ENCODE results near the gene TMEM161A. TPM values are rescaled to one million over a fixed set of nuclear protein-coding genes. Genes with fewer than 3 reads are reported as not detected.
"Not testable (repeated sequence)": the region's sequence is repeated elsewhere in the genome, so short reads cannot be mapped to it uniquely, and the experiment has no call there.

TMEM161A gene
- total RNA-seq, 4 donors from 2014 or later = 23.4 to 31.8 (median 27.9) TPM

DNA sequence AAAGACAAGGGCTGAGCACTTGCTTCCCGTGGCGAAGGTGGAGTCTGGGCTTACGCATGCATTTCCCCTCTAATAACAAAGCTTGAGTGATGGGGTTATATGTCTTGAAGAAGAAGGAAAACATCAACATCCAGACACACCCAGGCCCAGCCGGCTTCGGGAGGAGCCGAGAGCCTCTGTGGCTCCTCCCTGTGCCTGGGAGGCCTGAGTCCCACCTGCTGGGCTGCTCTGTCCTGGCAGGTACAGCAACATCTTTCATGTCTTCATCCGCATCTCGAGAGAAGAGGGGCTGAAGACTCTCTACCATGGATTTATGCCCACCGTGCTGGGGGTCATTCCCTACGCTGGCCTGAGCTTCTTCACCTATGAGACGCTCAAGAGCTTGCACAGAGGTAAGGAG, 30.6 kb downstream of the TMEM161A start:
- TF ChIP-seq POLR2A (IDR thresholded peaks at IDR 0.05) = no peak
- TF ChIP-seq, protein P1, sequence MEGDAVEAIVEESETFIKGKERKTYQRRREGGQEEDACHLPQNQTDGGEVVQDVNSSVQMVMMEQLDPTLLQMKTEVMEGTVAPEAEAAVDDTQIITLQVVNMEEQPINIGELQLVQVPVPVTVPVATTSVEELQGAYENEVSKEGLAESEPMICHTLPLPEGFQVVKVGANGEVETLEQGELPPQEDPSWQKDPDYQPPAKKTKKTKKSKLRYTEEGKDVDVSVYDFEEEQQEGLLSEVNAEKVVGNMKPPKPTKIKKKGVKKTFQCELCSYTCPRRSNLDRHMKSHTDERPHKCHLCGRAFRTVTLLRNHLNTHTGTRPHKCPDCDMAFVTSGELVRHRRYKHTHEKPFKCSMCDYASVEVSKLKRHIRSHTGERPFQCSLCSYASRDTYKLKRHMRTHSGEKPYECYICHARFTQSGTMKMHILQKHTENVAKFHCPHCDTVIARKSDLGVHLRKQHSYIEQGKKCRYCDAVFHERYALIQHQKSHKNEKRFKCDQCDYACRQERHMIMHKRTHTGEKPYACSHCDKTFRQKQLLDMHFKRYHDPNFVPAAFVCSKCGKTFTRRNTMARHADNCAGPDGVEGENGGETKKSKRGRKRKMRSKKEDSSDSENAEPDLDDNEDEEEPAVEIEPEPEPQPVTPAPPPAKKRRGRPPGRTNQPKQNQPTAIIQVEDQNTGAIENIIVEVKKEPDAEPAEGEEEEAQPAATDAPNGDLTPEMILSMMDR (IDR thresholded peaks at IDR 0.05) = no peak
- no peak for TF ChIP-seq POLR2AphosphoS5 (IDR thresholded peaks at IDR 0.05)
- TF ChIP-seq EP300 (IDR thresholded peaks at IDR 0.05) = no peak
- H3K27me3 ChIP-seq = no peaks in the 10 kb centered on the region
- no peaks in the 10 kb centered on the region for H3K36me3 ChIP-seq
- peaks cover 18% of the 10 kb centered on the region for H3K4me1 ChIP-seq
- H3K27ac ChIP-seq = no peak overlapping the region
- 79% methylated on average over 11 of the region's 11 CpGs for WGBS
- no peak for DNase-seq (ENCODE audit: low spot score in 2 of 2)
- no peak overlapping the region for H3K4me3 ChIP-seq
- H3K9me3 ChIP-seq = no peaks in the 10 kb centered on the region

DNA sequence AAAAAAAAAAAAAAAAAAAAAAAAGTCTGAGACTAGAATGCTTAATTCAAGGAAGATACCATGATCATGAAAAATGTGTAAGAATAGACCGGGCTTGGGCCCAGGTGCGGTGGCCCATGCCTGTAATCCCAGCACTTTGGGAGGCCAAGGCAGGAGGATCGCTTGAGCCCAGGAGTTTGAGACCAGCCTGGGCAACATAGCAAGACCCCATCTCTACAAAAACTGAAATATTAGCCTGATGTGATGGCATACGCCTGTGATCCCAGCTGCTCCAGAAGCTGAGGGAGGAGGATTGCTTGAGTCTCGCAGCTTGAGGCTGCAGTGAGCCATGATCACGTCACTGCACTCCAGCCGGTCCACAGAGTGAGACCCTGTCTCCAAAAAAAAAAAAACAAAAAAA, 31.3 kb downstream of the TMEM161A start:
- not testable (repeated sequence) for H3K27me3 ChIP-seq; H3K36me3 ChIP-seq; H3K27ac ChIP-seq; H3K9me3 ChIP-seq; H3K4me3 ChIP-seq; DNase-seq (ENCODE audit: low spot score in 2 of 2)
- H3K4me1 ChIP-seq = peaks cover 18% of the 10 kb centered on the region
- 93% methylated on average over 7 of the region's 7 CpGs for WGBS

DNA sequence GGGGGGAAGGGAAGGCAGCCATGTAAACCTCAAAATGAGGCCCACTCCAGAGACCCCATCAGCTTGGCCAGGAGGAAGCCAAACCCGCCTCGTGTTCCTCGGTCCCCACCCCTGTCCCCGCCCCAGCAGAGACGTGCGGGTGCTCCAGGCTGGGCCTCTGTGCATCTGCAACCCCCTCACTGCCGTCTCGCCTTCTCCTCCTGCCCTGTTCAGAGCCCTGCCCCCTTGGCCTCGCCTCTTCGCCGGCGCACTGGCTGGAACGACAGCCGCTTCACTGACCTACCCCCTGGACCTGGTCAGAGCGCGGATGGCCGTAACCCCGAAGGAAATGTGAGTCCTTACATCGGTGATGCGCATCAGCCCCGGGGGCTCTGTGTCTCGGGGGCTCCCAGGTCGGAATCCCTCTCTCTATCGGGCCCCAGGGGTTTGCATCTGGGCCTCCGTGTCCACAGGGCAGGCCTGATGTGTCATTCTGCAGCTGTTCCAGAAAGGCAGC, 32.2 kb downstream of the TMEM161A start:
- H3K27ac ChIP-seq = no peak overlapping the region
- peaks cover 6% of the 10 kb centered on the region for H3K36me3 ChIP-seq
- no peaks in the 10 kb centered on the region for H3K27me3 ChIP-seq
- H3K9me3 ChIP-seq = no peaks in the 10 kb centered on the region
- WGBS = 56% methylated on average over 24 of the region's 25 CpGs
- H3K4me3 ChIP-seq = peak overlapping the region; percentile 34
- H3K4me1 ChIP-seq = peaks cover 18% of the 10 kb centered on the region
- no peak for DNase-seq (ENCODE audit: low spot score in 2 of 2)
- no peak for TF ChIP-seq EP300 (IDR thresholded peaks at IDR 0.05)
- TF ChIP-seq POLR2AphosphoS5 (IDR thresholded peaks at IDR 0.05) = no peak
- TF ChIP-seq POLR2A (IDR thresholded peaks at IDR 0.05) = no peak
- TF ChIP-seq, protein P1 (IDR thresholded peaks at IDR 0.05) = no peak

DNA sequence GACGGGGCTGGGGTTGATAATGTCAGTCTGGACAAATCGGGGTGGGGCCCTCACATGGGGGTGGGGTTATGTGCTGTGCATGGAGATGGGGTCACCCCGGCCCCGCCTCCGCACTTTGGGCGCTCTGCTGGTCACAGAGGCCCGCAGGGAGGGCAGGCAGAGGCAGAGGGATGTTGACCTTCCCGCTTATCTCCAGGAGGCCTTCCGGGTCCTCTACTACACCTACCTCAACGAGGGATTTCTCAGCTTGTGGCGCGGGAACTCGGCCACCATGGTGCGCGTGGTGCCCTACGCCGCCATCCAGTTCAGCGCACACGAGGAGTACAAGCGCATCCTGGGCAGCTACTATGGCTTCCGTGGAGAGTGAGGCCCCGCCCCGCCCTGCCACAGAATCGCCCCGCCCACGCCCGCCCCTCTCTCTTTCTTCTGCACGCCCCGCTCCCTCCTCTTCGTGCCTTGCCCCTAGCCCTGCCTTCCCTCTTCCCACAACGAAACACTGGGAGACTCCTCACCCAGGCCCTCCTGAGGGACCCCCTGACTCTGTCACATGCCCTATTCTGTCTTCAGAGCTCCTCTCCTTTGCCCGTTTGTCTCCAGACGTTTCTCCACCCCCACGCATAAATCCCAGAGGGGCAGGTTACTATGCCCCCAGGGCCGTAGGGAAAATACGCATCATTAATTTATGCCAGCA, 32.8 kb downstream of the TMEM161A start:
- TF ChIP-seq POLR2A (IDR thresholded peaks at IDR 0.05) = no peak
- no peak for DNase-seq (ENCODE audit: low spot score in 2 of 2)
- no peak overlapping the region for H3K27ac ChIP-seq
- H3K9me3 ChIP-seq = no peaks in the 10 kb centered on the region
- H3K36me3 ChIP-seq = peaks cover 9% of the 10 kb centered on the region
- H3K27me3 ChIP-seq = no peaks in the 10 kb centered on the region
- WGBS = 23% methylated on average over 16 of the region's 36 CpGs
- peak overlapping the region; percentile 34 for H3K4me3 ChIP-seq
- H3K4me1 ChIP-seq = peaks cover 17% of the 10 kb centered on the region

DNA sequence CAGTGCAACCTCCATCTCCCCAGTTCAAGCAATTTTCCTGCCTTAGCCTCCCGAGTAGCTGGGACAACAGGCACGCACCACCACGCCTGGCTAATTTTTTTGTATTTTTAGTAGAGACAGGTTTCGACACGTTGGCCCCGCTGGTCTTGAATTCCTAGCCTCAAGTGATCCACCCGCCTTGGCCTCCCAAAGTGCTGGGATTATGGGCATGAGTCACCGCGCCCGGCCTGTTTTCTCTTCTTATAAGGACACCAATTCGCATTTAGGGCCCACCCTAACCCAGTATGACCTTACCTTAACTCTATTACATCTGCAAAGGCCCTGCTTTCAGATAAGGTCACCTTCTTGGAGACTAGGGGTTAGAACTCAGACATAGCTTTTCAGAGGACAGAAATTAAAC, 35.1 kb downstream of the TMEM161A start:
- no peaks in the 10 kb centered on the region for H3K9me3 ChIP-seq
- WGBS = 74% methylated on average over 11 of the region's 11 CpGs
- no peak for DNase-seq (ENCODE audit: low spot score in 2 of 2)
- TF ChIP-seq POLR2AphosphoS5 (IDR thresholded peaks at IDR 0.05) = no peak
- TF ChIP-seq, protein P1 (IDR thresholded peaks at IDR 0.05) = no peak
- TF ChIP-seq EP300 (IDR thresholded peaks at IDR 0.05) = no peak
- no peak for TF ChIP-seq POLR2A (IDR thresholded peaks at IDR 0.05)
- H3K27ac ChIP-seq = no peak overlapping the region
- H3K27me3 ChIP-seq = no peaks in the 10 kb centered on the region
- peaks cover 12% of the 10 kb centered on the region for H3K4me1 ChIP-seq
- peaks cover 9% of the 10 kb centered on the region for H3K36me3 ChIP-seq
- H3K4me3 ChIP-seq = no peak overlapping the region

DNA sequence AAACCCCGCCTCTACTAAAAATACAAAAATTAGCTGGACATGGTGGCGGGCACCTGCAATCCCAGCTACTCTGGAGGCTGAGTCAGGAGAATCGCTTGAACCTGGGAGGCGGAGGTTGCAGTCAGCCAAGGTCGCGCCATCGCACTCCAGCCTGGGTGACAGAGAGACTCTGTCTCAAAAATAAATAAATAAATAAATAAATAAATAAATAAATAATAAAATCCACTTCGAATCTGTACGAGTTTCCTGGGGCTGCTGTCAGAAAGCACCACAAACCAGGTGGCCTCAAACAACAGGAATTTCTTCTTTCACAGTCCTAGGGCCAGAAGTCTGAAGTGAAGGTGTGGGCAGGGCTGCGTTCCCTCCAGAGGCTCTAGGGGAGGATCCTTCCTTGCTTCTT, 35.7 kb downstream of the TMEM161A start:
- Histone ChIP-seq H3K4me1 (peaks cover 12% of the 10 kb centered on the region), H3K36me3 (peaks cover 13% of the 10 kb centered on the region)
- H3K9me3 ChIP-seq; DNase-seq (ENCODE audit: low spot score in 2 of 2); H3K27ac ChIP-seq; H3K4me3 ChIP-seq; H3K27me3 ChIP-seq: not testable (repeated sequence)
- WGBS = 94% methylated on average over 10 of the region's 10 CpGs

DNA sequence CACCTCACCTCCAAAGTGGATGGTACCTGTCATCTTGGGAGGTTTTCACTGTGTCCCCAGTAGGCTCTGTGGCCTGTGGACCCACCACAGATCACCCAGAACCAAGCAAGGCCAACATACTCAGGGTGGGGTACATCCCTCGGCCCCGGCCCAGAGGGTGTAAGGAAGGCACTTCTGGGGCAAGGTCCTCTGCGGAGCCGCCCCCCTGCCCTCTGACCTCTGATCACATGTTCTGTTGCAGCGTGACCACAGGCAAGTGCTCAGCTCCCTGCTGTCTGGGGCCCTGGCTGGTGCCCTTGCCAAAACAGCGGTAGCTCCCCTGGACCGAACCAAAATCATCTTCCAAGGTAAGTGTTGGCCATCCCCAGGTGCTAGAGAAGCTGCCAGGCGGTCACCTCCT, 36.7 kb downstream of the TMEM161A start:
- WGBS = 96% methylated on average over 8 of the region's 8 CpGs
- TF ChIP-seq EP300 (IDR thresholded peaks at IDR 0.05) (no peak), POLR2AphosphoS5 (IDR thresholded peaks at IDR 0.05) (no peak), POLR2A (IDR thresholded peaks at IDR 0.05) (no peak)
- TF ChIP-seq, protein P1 (IDR thresholded peaks at IDR 0.05) = no peak
- H3K4me3 ChIP-seq = no peak overlapping the region
- peaks cover 22% of the 10 kb centered on the region for H3K36me3 ChIP-seq
- H3K4me1 ChIP-seq = peaks cover 12% of the 10 kb centered on the region
- H3K9me3 ChIP-seq = no peaks in the 10 kb centered on the region
- H3K27me3 ChIP-seq = no peaks in the 10 kb centered on the region
- no peak overlapping the region for H3K27ac ChIP-seq
- no peak for DNase-seq (ENCODE audit: low spot score in 2 of 2)
